GM19025 (cell line): Measurements from ENCODE around the gene SH3BP5L.

Experiments
- ATAC-seq: cut with Tn5 transposase; IDR thresholded peaks from one replicate; pipeline ENCODE4 v1.9.1; 2021; ENCODE audit warnings: mild to moderate bottlenecking, low read depth, moderate library complexity; ENCODE audit not compliant: unreplicated experiment

Gene SH3BP5L

DNA sequence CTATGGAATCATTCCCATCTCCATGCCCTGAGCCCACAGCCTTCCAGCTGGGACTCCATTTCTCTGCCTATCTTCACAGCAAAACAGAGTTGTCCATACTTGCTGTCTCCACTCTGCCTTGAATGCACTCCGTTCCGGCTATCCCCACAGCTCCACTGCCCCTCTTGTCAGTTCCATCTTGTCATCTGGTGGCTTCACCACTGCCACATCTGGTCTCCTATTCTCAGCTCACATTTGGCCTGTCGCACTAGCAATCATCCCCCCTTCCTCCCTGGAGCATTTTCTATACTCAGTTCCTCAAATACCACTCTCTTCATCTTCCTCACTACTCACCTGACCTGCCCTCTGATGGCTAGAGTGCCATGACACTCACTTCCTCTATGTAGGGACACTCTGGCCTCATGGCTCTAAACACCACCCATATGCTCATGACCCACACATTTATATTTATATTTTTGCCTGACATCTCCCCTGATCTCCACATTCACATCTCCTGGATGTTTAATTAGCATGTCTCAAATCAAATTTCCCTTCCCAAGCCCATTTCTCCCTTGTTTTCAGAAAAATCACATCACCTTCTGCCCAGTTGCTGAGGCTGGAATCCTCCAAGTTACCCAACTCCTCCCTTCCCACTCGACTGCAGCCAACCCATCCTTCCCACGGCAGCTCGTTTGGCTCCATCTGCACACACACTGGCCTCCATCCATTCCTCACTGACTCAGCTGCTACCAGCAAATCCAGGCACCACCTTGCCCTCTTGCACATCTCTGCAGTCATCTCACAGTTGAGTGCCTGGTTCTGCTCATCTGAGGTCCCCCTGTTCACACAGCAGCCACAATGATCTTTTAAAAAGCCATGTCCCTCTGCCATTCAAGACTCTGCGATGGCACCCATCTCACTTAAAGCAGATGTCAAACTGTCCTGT, 27.0 kb upstream of the SH3BP5L start:
- ATAC-seq: no peak

DNA sequence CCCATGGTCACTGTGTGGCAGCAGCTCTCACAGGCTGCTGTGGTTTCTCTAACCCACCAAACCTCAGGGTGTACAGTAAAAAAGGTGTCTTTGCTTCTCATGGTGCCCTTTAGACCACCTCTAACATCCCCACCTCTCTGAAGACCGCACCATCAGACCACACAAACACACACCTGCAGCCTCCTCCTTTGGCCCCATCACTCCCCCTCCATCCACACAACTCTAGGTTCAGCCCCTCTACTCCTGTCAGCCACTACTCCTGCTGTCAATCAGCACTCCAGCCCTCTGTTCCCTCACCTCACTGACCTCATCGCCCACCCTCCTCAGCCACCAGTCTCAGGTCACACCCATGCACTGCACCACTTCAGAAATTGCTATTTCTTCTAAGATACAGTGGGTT, 25.7 kb upstream of the SH3BP5L start:
- no peak for ATAC-seq

DNA sequence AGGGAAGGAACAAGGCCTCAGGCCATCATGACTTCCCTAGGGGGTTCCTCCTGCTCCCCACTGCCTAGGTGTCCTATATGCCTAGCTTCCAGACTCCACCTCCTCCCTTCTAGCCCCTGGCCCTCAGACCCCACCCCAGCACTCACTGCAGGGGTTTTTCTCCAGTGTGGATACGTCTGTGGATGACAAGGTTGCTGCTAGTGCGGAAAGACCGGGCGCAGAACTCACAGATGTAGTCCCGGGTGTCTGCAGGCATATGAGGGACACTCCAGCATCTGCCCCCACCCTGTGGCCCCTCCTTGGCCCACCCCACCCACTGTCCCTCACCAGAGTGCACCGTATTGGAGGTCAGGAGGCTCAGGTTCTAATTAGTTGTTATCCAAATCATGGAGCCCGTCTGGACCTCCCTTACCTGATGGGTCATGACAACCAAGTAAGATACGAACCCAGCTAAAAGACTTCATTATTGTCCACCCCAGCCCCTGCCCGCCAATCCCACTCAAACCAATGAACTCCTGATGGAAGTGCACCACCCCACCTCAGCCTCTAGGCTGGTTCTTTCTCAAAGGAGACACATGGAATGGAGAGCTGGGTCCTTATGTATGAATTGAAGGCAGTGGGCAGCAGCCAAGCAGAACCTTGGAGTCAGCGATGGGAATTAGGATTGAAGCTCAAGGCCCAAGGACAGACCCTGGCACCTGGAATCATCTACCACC, 25.0 kb upstream of the SH3BP5L start:
- no peak for ATAC-seq

DNA sequence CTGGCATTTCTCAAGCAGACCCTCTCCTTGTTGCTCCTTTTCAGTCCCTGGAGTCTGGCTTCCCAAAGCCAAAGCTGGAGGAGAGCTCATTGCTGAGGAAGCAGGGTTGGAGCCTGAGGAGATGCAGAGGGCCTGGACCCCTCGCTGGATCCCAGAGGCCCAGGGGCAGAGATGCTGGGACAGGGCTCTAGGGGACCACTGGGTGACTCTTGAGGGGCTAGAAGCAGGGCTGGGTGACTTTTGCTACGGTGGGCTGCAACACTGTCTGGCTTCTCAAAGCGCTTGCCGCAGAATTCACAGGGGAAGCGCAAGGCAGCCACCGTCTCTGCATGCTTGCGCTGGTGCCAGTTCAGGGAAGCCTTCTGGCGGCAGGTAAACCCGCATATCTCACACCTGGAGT, 24.4 kb upstream of the SH3BP5L start:
- ATAC-seq: no peak

DNA sequence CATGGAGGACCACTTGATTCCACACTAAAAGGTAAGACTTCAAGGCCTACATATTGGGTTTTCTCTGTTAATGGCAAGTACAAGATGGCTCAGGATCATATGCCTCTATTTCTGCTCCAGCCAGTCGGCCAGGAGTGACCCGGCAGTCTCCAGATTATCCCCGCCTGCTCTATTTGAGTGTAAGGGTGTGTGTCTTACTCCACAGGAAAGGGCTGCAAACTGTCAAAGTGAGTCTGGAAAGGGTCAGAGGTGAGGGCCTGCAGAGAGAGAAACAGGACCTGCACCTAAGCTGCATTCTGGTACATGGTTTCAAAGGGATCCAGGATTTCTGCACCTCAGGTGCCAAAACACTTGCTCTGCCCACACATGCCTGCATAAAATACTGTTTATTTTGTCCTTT, 23.9 kb upstream of the SH3BP5L start:
- ATAC-seq: no peak

- no peak for ATAC-seq
Measured at GRCh38 chr1:248849152-248849551, 23.4 kb upstream of the SH3BP5L start.

GRCh38 chr1:248848602-248849001, 22.9 kb upstream of the SH3BP5L start:
- no peak for ATAC-seq

GRCh38 chr1:248847956-248848561, 22.3 kb upstream of the SH3BP5L start:
- no peak for ATAC-seq

GRCh38 chr1:248847181-248847955, 21.7 kb upstream of the SH3BP5L start:
- ATAC-seq: no peak

GRCh38 chr1:248844526-248844925, 18.8 kb upstream of the SH3BP5L start:
- ATAC-seq: no peak

GRCh38 chr1:248843687-248844086, 18.0 kb upstream of the SH3BP5L start:
- no peak for ATAC-seq

- peak; percentile 14 for ATAC-seq
Measured at GRCh38 chr1:248842781-248843331, 17.1 kb upstream of the SH3BP5L start.

DNA sequence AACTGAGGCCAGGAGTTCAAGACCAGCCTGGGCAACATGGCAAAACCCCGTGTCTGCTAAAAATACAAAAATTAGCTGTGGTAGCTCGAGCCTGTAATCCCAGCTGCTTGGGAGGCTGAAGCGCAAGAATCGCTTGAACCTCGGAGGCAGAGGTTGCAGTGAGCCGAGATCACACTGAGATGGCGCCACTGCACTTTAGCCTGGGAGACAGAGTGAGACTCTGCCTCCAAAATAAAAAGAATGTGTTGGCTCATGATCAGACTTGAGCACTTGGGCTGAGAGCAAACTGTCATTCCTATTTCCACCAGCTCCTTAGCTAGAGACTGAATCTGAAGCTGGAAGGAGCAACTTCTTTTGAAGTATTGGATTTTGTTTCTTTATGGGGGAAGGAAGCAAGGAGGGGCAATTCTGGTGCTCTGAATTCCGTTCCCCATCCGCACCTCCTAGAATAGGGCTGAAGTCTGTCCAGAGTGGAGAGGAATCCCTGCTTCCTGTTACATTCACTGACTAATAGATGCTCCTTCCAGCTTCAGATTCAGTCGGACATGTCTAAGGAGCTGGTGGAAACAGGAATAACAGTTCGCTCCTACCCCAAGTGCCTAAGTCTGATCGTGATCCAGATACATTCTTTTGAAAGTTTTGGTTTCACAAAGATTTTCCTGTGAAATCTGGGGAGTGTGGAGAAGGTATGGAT, 16.1 kb upstream of the SH3BP5L start:
- no peak for ATAC-seq

GRCh38 chr1:248840946-248841345, 15.2 kb upstream of the SH3BP5L start:
- no peak for ATAC-seq

DNA sequence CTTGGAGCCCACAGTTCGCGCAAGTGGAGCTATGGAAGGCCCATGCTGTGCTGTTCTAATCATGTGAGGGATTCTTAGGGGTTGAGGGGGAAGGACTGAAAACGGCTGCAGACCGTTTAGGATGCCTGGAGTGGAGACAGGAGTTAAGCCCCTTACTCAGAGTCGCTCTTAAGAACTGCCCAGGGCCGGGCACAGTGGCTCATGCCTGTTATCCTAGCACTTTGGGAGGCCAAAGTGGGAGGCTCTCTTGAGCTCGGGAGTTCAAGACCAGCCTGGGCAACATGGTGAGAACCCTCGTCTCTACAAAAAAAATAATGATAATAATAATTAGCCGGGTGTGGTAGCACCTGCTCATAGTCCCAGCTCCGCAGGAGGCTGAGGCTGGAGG, 13.4 kb upstream of the SH3BP5L start:
- no peak for ATAC-seq

- peak; percentile 49 for ATAC-seq
Measured at GRCh38 chr1:248838357-248839167, 12.8 kb upstream of the SH3BP5L start.

DNA sequence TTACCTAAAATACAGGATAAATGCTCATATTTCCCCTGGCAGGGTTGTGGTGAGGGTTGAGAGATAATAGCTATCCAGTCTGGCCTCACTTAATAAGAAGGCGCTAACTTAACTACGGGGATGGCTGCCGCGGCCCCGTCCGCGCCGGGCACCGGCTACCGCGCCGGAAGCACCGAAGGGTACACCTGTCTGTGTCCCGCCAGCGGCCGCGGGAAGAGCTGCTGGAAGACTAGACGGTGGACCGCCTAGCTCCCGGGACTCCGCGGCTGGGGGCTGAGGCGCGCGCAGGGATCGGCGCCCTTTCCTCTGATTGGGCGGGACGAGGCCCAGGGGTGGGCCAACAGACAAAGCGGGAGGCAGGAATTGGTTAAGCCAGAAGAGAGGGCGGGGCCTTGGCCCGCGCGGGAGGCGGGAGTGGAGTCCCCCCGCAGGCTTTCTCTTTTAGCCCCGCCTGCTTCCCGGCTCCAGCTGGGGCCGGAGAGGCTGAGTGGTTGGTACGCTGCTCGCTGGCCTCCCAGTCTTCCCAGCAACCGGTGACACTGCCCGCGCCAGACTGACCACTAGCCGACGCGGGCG, 12.2 kb upstream of the SH3BP5L start, which contains the start of gene ZNF672:
ZNF672 (plus strand) TSS at position 444 of the 576 bp plus-strand sequence. CDS start 9,051 bp downstream, outside the sequence.
- ATAC-seq: peak; percentile 77

GRCh38 chr1:248837045-248837780, 11.5 kb upstream of the SH3BP5L start:
- no peak for ATAC-seq
